NCI-H2107 (cell line): ENCODE data around the gene C1orf50.

Source experiments
- DNase-seq: peaks from one replicate; lab custom pipeline; 2025; lab: John Stamatoyannopoulos, UW

Gene C1orf50

DNA sequence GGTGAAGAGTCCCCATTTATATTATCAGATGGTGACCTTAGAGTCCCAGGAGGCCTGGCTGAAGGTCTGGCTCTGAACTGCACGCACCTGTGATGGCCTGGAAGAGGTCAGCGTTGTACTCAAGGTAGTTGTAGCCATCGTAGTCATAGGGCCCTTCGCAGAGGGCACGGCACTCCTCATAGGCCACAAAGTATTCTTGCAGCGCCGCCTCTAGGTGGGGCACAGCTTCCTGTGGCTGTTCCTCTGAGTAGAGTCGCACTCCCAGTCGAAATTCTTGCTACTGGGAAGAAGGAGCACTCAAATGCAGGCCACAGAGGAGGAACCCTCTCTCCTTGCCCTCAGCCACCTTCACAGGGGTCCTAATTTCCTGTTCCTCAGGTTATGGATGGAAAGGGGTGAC, 7.9 kb upstream of the C1orf50 start:
- DNase-seq: no peak

DNA sequence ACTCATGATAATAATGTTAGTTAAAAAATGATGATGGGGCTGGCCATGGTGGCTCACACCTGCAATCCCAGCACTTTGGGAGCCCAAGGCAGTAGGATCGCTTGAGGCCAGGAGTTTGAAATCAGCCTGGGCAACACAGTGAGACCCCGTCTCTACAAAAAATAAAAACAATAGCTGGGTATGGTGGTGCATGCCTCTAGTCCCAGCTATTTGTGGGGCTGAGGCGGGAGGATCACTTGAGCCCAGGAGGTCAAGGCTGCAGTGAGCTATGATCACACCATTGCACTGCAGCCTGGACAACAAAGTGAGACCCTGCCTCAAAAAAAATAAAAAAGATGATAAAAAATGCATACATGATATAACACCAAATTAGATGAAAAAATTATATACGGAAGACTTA, 5.5 kb upstream of the C1orf50 start:
- no peak for DNase-seq

DNA sequence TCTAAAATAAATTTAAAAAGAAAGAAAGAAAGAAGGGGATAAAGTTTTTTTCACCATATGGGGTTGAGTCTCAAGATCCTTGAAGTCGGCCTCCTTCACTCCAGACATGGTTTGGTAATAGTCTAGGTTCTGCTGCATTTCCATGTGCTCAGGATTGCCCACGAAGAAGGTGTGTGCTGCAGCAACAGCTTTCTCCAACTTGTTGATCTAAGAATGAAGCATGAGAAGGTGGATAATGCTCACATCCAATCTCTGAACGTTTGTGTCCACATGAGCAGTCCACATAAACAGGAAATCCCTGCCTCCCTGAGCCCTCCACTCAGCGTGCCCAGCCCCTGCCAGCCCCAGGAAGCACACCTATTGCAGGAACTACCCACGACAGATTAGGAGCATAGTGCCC, 4.8 kb upstream of the C1orf50 start:
- DNase-seq: no peak

DNA sequence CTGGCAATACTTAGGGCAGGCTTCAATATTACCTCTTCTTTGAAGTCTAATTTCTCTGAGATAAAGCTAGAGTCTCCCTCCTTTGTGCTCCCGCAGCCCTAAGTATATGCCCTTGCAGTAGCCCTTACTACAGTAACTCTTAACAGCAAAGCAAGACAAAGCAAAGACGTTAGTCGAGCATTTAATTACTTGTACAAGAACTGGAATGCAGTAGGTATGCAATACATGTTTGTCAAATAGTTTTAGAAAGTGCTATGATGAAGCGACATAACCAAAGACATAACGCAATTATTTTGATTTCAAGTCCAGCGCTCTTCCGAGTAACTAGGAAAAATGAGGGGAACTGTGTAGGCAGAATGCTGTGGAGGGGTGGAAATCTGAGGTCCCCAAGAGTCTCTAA, 1.8 kb upstream of the C1orf50 start:
- DNase-seq: no peak

DNA sequence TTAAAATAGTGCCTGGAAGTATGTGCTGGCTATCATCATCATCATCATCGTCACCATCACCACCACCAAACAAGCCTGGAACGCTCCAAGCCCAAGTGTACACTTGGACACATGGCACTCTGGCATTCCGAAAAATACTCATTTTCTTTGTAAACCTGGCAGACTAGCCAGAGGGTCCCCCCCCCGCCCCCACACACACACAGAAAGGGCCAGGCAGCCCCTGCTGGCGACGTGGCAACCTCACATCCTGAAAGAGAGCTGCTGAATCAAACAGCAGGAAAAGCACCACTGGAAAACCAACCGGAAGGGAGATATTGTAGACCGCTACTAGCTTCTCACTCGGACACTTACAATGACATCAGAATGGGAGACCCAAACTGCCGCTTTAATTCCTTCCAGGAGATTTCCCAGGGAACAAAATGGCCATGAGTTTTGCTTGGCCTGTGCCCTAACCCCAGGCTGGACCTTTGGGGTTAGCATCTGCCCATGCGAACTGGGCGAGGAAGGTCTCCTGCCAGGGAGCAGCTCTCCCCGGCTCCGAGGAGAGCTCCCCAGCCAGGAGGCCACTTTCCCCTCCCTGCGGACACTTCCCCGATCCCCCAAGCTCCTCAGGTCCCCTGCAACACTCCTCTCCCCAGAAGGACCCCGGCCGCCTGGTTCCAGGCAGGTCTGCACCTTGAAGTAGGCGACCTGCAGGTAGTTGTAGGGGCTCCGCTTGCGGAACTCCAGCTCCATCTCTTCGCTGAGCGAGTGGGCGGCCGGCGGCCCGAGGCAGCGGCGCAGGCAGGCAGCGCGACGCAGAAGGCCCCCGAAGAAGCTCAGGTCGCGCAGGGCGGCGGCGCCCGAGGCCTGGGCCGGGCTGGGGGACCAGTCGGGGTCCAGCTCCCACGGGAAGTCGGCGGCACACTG, 963 bp upstream of the C1orf50 start:
- no peak for DNase-seq

DNA sequence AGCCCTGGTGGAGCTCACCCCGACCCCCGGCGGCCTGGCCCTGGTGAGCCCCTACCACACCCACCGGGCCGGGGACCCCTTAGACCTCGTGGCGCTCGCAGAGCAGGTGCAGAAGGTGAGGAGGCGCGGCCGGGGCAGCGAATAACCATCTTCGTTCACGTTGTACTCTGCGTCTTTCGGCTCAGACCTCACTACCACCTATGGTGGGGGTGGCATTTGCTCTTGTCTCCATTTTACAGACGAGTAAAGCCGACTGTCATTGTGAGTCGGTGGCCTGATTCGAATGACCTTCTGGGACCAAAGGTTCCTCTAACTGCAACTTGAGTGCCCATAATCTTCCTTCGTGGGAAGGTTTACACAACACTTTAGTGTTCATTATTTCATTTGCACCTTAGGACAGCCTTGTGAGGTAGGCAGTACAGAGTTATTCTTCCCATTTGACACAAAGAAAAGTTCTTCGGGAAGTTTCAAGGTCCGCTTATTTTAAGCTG, 506 bp downstream of the C1orf50 start:
- DNase-seq: no peak

DNA sequence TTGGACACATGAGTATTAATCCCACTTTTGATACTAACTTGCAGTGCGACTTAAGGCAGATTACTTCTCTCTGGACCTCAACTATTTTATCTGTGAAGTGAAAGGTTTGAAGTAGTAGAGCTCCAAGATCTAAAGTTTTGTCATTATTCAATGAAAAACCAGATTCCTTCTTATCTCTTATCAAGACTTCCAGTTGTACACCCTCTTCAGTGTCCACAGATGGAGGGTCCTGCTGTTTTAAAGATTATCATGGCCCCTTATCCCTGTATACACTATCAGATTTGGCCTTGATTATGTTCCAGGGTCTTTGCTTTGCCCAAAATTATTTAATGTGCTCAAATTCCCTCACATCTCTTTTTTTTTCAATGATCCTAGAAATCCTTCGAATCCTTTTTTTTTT, 1.1 kb downstream of the C1orf50 start:
- no peak for DNase-seq

DNA sequence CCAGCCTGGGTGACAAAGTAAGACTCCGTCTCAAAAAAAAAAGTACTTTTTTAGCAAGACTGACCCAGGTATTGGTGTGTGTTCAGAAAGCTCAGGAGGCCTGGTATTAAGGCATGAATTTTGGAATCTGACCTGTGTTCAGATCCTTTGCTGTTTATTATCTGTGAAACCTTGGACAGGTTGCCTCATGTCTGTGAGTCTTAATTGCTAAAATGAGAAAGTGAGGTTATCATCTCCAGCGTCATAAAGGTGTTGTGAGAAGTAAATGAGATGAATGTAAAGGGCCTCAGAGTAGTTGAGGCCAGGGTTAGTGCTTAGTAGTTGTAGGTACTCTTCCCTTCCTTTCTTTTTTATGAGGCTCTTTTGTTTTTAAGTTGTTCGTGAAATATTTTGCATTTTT, 2.8 kb downstream of the C1orf50 start:
- DNase-seq: no peak

DNA sequence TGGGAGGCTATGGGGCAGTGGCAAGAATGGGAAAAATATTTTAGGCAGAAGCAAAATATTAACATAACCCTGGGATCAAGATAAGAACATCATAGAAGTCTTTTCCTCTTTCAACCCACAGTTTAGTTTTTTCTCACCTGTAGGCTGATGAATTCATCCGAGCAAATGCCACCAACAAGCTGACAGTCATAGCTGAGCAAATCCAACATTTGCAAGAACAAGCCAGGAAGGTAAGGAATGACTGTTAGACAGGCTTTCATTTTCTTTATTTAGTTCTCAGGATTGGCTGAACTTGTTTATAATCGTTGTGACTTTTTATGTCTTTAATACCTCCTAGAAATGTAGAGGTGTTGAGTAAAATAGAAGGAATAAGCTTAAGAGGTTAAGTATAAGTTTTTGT, 6.4 kb downstream of the C1orf50 start:
- no peak for DNase-seq

DNA sequence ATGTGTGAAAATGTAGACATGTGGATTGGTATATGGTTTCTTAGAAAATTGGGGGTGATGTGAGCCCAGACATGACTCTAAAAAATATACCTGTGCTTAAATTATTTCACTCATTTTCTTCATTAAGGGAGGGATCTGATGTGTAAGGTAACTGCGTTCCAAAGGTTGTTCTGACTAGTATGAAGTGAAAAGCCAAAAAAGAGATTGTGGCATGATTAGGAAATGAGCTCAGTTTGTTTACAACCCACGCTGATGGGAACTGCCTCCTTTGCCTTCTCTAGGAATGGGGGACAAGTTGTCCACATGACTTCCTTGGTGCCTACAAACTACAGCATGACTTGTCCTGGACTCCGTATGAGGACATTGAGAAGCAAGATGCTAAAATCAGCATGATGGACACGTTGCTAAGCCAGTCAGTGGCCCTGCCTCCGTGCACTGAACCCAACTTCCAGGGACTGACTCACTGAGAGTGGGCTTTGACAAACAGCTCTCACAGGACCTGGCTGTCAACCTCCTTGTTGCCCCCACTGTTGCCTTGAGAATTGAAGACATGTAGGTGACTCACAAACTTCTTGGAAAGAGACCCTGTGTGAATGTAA, 8.0 kb downstream of the C1orf50 start:
- DNase-seq: no peak

DNA sequence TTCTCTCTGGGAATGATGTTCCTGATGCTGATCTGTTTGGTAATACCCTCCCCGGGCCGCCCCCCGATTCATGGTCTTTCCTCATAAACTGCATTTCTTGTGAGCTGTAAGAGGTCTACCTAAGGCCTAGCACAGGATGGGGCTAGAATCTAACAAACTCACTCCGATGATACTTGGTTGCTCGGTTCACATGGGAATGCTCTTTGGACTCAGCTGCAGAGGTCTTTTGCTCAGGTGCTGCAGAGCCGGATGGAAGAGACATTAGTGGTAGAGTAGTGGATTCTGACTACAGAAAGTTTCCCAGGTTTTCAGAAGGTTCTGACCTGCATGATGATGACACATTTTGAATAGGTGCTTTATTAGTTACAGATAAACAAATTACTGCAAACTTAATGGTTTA, 9.5 kb downstream of the C1orf50 start:
- no peak for DNase-seq

DNA sequence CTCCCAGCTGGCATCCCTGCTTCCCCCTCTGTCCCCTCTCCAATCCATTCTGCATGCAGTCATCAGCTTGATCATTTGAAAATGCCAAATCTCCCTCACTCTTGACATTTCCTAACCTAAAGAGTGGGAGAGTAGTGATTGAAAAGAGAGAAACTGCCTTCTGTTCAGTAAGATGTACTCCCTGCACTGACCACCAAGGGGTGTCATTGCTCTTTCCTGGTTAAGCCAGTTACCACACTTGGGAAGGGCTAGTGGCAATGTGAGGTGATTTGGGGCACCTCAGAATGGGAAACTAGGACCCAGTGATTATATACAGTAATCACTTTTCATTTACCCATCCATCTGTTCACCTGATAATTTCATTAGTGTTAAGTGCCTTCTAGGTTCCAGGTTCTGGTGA, 10.8 kb downstream of the C1orf50 start:
- peak; percentile 11 for DNase-seq

DNA sequence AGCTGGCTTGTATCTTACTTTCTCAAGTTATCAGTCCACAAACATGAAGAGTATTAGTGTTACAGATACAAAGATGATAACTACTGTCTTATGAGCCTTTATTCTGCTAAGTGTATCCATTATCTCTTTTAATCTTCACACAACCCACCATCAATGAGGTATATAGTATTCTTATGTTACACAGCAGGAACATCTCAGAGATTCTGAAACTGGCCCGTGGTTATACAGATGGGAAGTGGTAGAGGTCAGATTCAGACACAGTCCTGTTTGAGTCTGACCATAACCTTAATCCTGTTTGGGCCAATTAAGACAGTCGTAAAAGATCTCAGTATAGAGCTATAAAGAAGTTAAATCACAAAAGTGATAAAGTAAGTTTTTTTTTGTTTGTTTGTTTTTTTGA, 12.7 kb downstream of the C1orf50 start:
- no peak for DNase-seq

DNA sequence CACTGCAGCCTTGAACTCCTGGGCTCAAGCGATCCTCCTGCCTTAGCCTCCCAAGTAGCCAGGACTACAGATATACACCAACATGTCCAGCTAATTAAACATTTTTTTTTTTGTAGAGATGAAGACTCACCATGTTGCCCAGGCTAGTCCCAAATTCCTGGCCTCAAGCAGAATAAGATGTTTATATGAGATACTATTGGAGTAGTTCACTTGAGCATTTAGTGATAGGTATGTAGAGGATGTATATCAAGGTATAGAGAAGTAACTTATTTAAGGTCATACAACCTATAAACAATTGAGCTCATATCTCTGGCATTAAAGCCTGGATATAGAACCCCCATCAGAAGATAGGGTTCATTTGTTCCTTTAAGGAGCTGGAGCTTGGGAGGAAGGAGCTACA, 13.1 kb downstream of the C1orf50 start:
- DNase-seq: no peak

DNA sequence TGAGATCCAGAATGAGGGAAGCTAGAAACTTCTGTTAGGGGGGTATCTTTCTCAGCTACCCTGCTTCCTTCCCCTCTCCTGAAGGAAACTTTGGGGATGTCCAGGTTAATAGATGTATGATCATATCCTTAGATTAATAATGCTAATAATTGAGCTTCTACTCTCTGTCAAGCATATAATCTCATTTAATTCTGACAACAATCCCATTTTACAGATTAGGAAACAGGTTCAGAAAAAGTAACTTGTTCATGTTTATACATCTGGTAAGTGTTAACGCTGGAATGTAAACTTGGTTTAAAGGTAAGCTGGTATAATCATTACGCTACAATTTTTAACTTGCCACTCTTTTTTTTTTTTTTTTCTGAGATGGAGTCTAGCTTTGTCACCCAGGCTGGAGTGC, 16.0 kb downstream of the C1orf50 start:
- DNase-seq: no peak

DNA sequence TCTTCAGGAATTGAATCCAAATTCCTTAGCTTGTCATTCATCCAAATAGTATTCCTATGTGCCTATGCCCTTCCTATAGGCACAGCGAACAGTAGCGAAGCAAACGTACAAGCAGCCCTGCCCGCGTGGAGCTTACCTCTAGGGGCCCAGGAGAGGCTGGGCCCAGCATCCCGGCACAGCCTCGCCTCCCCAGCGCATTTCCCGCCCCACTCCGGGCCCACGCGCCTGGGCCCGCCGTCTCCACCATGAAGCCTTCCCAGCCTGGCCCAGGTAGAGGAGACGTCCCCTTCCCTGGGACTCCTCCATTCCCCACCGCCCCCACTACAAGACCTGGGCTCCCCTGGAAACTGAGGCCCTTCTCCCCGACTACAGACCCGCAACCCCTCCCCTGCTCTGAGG, 17.5 kb downstream of the C1orf50 start:
- DNase-seq: no peak

DNA sequence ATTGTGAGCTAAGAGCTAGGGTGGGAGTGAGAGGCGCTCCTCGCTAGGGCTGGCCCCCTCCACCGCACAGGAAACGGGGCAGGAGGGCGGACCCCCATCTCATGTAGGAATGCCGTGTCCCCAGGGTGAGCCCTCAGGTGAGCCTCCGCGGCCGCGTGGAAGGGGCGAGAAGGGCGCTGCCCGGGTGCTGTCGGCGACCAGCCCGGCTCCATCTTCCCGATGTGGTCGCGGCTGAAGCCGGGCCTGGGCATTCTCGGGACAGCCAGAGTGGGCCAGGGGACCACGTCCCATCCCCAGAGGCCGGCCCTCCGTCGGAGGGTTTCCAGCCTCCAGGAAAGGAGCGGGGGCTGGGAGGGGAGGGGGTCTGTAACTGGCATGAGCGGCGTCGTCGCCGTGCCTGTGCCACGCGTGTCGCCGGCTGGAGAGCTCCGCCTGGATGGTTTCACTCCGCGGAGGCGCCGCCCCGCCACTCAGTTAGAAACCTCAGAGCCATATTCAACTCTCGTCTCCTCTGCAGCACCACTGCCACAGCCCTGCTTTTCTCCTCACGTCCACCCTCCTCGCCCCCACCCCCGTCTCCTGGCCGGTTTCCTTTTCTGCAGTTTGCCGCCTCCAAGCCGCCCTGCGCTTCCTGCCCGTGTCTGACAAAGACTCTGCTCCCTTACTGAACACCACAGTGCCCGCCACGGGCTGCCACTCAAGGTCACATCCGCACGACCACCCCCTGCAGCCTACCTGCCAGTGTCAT, 18.1 kb downstream of the C1orf50 start, which contains the start of gene TMEM269:
Gene TMEM269, plus strand, starts transcription at position 46 of the 748 bp plus-strand sequence. CDS start 4,903 bp downstream, outside the sequence.
- no peak for DNase-seq

DNA sequence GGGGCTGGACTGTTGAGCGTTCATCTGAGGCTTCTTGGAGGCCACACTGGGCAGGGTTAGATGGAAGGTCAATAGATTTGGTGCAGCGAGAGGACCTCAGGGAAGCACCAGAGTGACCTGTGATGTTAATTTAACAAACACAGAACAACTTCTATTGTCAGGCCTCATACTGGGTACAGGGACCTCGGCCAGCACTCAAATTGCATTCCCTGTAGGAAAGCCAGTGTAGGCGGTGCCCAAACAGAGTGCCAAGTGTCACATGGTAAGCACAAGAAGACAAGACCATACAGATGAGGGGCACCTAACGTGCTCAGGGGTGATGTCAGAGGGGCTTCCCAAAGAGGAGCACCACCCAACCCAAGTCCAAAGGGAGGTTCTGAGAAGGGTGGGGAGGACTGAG, 19.0 kb downstream of the C1orf50 start:
- DNase-seq: no peak

DNA sequence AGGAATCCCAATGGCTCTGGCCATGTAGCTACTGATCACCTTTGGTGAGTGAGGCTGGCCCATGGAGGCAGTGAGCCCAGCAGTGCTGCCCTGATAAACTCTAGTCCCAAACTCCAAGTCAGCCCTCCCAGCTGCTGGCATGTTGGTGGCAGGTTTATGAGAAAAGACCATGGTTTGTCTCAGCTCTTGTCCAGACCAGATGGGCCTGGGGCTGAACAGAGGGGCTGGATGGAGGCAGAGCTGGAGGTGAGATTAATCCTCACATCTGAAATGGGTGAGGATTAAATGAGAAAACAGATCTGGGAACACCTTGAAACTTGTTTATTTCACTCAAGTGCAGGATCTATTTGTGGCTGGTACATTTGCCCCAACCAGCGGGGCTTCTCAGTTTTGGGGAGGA, 21.0 kb downstream of the C1orf50 start:
- DNase-seq: no peak

DNA sequence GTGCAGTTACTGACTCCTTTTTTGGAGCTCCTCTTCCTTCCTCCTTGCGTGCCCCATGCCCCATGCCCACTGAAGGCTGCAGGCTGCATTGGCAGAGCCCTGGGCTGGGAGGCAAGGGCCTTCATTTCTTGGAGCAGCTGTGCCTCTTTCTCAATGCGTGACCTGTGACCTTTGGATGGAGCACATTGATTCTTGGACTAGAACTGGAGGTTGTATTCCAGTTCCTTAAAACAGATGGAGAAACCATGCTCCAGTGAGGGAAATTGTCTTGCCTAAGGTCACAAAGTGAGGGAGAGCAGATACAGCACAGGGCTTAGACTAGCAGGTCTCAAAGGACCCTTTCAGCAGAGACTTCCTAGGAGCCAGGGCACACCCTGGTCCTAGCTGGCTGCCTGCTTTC, 26.8 kb downstream of the C1orf50 start:
- no peak for DNase-seq

DNA sequence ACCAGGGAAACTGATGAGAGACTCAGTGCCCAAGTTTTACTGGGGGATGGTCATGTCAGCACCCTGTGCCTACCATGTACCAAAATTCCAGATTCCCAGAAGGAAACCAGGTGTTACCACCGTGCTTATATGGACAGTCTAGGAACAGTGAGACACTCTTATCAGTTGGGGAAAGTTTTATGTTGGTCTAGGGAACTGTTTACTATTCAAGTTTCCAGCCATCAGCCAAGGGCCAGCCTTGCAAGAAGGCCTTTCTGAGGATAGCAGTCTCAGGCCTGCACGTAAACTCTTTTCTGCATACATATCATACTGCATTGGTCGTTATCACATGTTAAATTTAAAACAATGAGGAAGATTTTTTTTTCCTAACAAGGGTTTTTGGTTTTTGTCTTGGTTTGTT, 30.4 kb downstream of the C1orf50 start:
- DNase-seq: no peak

DNA sequence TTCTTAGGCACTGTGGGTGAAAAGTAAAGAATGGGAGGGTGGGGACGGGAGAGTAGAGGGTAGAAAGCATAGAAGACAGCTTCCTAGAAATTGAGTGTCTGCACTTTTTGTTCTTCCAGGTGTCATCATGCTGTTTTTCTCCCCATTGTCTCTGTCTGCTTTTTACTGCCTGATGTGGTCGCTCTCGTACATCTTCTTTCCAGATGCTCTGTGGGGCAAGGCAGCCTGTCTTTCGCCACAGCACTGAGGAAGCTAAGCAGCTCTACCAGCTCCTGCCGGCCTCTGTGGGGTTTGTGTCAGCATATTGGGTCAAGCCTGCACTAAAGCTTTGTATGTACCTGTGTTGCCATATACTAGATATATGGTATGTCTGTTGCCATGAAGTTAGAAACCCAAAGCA, 30.9 kb downstream of the C1orf50 start:
- DNase-seq: no peak
